Hippocampal formation (tissue), 2 donors: Measurements from ENCODE around the gene KRTAP5-3.

Experiments used
- DNase-seq, 2 donors: peaks; one replicate each; lab custom pipeline; 2025; lab: John Stamatoyannopoulos, UW

KRTAP5-3 gene

GRCh38 chr11:1565173-1565903 lies 42.9 kb downstream of the KRTAP5-3 start:
- DNase-seq: no peak

DNA sequence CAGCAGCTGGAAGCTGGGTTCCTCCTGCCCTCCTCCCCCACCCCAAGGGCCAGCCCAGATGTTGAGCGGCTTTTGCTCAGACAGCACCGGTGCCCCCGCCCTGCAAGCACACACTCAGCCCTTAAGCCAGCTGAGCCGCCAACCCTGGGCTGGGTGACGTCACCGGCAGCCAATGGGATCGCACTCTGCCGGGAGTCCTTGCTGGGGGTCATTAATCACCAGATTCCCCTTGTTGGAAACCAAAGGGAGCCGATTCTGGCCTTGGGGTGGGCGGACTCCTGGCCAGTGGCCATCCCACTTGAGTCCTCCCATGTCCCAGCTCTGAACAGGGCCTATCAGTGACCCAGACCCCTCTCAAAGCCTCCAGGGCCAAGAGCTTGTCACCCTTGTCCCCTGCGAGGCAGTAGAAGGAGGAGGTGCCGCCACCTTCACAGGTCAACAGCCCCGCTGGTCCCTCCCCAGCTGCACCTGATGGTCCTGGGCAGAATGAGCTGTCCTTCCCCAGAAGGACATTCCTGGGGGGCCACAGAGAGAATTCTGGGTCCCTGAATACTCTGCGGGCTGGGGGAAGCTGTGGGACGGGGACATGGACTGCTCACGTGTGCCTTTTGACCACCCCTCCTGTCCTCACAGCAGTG lies 43.6 kb downstream of the KRTAP5-3 start:
- no peak for DNase-seq

- DNase-seq: no peak
Observed at GRCh38 chr11:1563697-1564534, 44.3 kb downstream of the KRTAP5-3 start.

GRCh38 chr11:1563149-1563638 lies 45.1 kb downstream of the KRTAP5-3 start:
- no peak for DNase-seq

DNA sequence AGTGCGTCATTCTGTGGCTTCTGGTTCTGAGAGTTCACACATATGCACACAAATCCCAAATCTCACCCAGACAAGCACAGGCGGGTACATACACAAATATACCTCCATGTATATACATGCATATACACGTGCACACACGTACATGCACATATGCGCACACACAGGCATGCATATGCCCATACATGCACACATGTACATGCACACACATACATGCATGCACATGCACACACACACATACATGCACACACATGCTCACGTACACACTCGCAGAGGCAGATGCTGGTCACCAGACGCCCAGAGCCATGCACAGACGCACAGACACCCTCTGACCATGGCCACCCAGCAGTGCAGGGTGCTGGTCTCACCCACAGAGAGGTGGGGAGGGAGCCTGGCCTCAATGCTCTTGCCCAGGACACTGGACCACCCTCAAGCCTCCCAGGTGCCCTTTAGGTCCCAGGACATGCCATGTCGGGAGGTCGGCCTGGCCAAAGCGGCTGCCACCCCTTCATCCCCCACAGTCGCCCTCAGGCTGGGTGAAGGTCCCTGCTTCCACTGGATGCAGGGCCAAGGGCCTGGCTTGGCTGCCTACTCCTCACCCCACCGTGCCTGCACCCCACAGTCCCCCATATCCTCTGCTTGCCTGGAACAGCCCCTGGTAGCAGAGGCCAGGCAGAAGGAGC lies 45.7 kb downstream of the KRTAP5-3 start:
- no peak for DNase-seq

DNA sequence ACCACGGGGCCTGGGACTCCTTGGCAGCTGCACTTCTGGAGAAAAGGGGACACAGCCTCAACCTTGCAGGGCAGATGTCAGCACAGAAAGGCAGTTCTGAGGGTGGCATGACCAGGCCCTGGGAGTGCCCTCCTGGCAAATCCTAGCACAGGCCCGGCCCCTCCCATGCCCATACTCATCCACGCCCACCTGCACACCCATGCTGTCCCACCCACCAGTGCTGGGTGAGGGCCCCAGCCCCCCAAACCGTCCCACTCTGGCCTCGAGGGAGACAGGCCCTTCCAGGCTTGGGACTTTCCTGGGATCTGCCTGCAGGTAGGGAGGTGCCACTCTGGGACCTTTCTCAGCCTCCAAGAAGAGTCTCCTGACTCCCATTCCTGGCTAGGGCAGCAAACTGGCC lies 46.3 kb downstream of the KRTAP5-3 start:
- DNase-seq: no peak

DNA sequence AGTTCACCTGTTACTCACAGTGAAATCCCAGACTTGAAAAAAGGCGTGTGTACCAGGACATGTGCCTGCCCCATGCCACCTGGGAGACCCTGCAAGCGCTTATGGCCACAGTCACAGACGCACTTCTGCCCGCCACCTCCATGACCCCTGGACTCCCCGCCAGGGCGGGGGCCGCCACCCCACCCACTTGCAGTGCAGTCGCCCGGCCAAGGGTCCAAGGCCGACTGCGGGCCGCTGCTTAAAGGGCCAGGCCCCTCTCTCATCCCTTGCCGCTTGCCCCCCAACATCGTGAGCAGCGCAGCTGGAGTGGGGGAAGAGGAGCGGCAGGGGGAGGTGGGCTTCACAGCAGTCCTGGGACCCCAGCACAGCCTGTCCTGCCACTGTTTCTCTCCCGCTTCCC lies 47.0 kb downstream of the KRTAP5-3 start:
- DNase-seq: no peak

DNA sequence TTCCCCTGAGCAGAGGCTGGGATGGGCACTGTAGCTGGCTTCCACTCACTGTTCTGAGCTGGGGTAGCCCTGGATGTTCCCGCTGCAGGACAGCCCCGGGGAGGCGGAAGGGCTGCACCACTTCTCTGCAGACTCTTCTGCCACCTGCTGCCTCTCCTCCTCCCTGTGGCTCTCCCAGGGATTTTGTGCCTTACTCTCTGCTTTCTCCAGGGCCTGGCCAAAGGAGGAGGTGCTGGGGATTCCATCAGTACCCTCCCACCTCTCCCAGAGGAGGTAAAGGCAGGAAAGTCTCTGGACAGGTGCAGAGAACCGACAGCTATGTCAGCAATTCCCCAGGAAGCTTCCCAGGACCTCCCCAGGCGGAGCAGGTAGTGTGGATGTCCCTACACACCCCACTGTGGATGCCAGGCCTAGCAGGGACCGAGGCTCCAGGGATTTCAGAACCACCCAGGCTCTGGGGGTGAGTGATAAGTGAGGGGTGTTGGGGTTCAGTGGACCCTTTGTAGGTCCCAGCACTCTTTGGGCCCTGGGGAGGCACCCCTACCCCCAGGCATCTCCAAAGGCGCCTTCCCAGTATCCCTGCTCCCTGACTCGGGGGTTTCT lies 47.5 kb downstream of the KRTAP5-3 start:
- no peak for DNase-seq

GRCh38 chr11:1560002-1560648 lies 48.1 kb downstream of the KRTAP5-3 start:
- DNase-seq: no peak

GRCh38 chr11:1559111-1559951 lies 48.9 kb downstream of the KRTAP5-3 start:
- peak; percentile 90 to 91 for DNase-seq

DNA sequence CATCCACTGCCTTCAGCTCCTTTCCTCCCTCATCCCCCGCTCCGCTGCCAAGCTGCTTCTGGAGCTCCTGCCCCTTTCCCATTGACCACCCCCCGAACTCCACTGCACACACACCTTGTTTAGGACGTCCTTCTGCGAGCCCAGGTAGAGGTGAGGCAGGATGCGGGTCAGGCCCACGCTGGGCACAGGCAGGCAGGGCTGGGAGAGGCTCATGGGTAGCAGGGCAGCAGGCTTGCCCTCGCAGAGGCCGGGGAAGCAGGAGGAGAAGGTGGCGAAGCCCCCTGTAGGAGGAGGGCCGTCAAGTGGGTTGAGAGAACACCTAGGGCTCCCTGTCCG lies 49.5 kb downstream of the KRTAP5-3 start:
- no peak for DNase-seq

DNA sequence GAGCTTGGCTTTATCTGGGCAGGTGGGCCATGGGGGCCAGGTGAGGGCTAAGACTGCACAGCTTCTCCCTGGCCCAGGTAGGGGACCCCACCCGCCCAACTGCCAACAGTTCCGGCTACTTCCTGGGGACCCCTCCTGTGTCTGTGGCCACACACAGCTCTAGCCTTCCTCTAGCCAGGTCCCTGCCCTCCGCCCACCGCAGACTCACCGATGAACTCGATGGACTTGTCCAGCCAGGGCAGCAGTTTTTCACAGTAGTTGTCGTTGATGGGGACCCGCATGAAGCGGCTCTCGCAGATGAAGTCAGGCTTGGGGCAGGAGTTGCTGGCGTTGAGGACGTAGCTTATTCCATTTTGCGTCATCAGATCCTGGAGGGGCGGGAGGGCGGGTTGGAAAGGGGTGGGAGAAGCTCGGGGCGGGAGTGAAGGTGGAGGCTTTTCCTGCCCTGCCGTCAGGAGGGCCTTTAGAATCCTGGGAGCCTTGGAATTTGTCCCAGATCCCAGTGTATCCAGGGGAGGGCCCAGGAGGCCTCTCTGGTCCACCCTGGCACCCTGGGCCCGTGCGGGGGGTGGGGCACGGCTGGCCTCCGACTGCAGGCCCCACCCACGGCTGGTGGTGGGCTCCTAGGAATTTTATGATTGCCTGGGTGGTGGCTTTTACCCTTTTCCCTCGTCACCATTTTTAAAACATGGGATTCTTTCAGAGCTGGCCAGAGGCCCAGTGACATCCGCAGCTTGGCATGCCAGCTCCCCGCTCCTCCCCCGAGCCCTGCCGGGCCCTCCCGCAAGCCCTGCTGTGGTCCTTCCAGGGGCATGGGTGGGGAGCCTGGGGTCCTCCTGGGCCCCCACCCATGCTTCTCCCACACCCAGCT lies 50.1 kb downstream of the KRTAP5-3 start:
- DNase-seq: no peak
